ENCODE measurements around the gene CHST9.

The CHST9 gene

GRCh38 chr18:27017901-27018500, 167.1 kb downstream of the CHST9 start:
- H3K36me3 ChIP-seq (ENCODE audit: control insufficient read depth, insufficient read depth, low read length): no peaks in the 10 kb centered on the region
- no peak overlapping the region for H3K9ac ChIP-seq (ENCODE audit: low read length)
- H3K4me1 ChIP-seq (ENCODE audit: control insufficient read depth, insufficient read depth, low read length): no peaks in the 10 kb centered on the region
- H3K9me3 ChIP-seq (ENCODE audit: control insufficient read depth, low read length): no peaks in the 10 kb centered on the region
- no peaks in the 10 kb centered on the region for H3K27me3 ChIP-seq (ENCODE audit: control insufficient read depth, insufficient read depth, low read length)
- H3K4me3 ChIP-seq (ENCODE audit: low read length): no peak overlapping the region

GRCh38 chr18:27014841-27015240, 170.3 kb downstream of the CHST9 start:
- Histone ChIP-seq H3K4me3 (ENCODE audit: low read length) (no peak overlapping the region), H3K36me3 (ENCODE audit: control insufficient read depth, insufficient read depth, low read length) (no peaks in the 10 kb centered on the region), H3K9me3 (ENCODE audit: control insufficient read depth, low read length) (no peaks in the 10 kb centered on the region), H3K27me3 (ENCODE audit: control insufficient read depth, insufficient read depth, low read length) (no peaks in the 10 kb centered on the region), H3K4me1 (ENCODE audit: control insufficient read depth, insufficient read depth, low read length) (no peaks in the 10 kb centered on the region), H3K9ac (ENCODE audit: low read length) (no peak overlapping the region)

GRCh38 chr18:27010784-27011183, 174.3 kb downstream of the CHST9 start:
- H3K36me3 ChIP-seq (ENCODE audit: control insufficient read depth, insufficient read depth, low read length): no peaks in the 10 kb centered on the region
- H3K4me3 ChIP-seq (ENCODE audit: low read length): no peak overlapping the region
- no peaks in the 10 kb centered on the region for H3K4me1 ChIP-seq (ENCODE audit: control insufficient read depth, insufficient read depth, low read length)
- H3K27me3 ChIP-seq (ENCODE audit: control insufficient read depth, insufficient read depth, low read length): no peaks in the 10 kb centered on the region
- no peak overlapping the region for H3K9ac ChIP-seq (ENCODE audit: low read length)
- H3K9me3 ChIP-seq (ENCODE audit: control insufficient read depth, low read length): no peaks in the 10 kb centered on the region

- H3K9me3 ChIP-seq (ENCODE audit: control insufficient read depth, low read length): no peaks in the 10 kb centered on the region
- no peak overlapping the region for H3K4me3 ChIP-seq (ENCODE audit: low read length)
- H3K27me3 ChIP-seq (ENCODE audit: control insufficient read depth, insufficient read depth, low read length): no peaks in the 10 kb centered on the region
- H3K36me3 ChIP-seq (ENCODE audit: control insufficient read depth, insufficient read depth, low read length): no peaks in the 10 kb centered on the region
- no peaks in the 10 kb centered on the region for H3K4me1 ChIP-seq (ENCODE audit: control insufficient read depth, insufficient read depth, low read length)
- no peak overlapping the region for H3K9ac ChIP-seq (ENCODE audit: low read length)
Observed at GRCh38 chr18:27009293-27009692, 175.8 kb downstream of the CHST9 start.

GRCh38 chr18:27008575-27008974, 176.5 kb downstream of the CHST9 start:
- no peaks in the 10 kb centered on the region for H3K27me3 ChIP-seq (ENCODE audit: control insufficient read depth, insufficient read depth, low read length)
- H3K4me3 ChIP-seq (ENCODE audit: low read length): no peak overlapping the region

GRCh38 chr18:27007880-27008279, 177.2 kb downstream of the CHST9 start:
- Histone ChIP-seq H3K4me3 (ENCODE audit: low read length) (no peak overlapping the region), H3K36me3 (ENCODE audit: control insufficient read depth, insufficient read depth, low read length) (no peaks in the 10 kb centered on the region), H3K27me3 (ENCODE audit: control insufficient read depth, insufficient read depth, low read length) (no peaks in the 10 kb centered on the region), H3K9ac (ENCODE audit: low read length) (no peak overlapping the region), H3K9me3 (ENCODE audit: control insufficient read depth, low read length) (no peaks in the 10 kb centered on the region), H3K4me1 (ENCODE audit: control insufficient read depth, insufficient read depth, low read length) (no peaks in the 10 kb centered on the region)

More at GRCh38 chr18:27008575-27008974, 176.5 kb downstream of the CHST9 start:
- H3K4me1 ChIP-seq (ENCODE audit: control insufficient read depth, insufficient read depth, low read length): no peaks in the 10 kb centered on the region
- H3K36me3 ChIP-seq (ENCODE audit: control insufficient read depth, insufficient read depth, low read length): no peaks in the 10 kb centered on the region
- no peak overlapping the region for H3K9ac ChIP-seq (ENCODE audit: low read length)
- no peaks in the 10 kb centered on the region for H3K9me3 ChIP-seq (ENCODE audit: control insufficient read depth, low read length)

- Histone ChIP-seq H3K9ac (ENCODE audit: low read length) (no peak overlapping the region), H3K36me3 (ENCODE audit: control insufficient read depth, insufficient read depth, low read length) (no peaks in the 10 kb centered on the region), H3K27me3 (ENCODE audit: control insufficient read depth, insufficient read depth, low read length) (no peaks in the 10 kb centered on the region), H3K9me3 (ENCODE audit: control insufficient read depth, low read length) (no peaks in the 10 kb centered on the region), H3K4me3 (ENCODE audit: low read length) (no peak overlapping the region), H3K4me1 (ENCODE audit: control insufficient read depth, insufficient read depth, low read length) (no peaks in the 10 kb centered on the region)
Observed at GRCh38 chr18:27005589-27005988, 179.5 kb downstream of the CHST9 start.

GRCh38 chr18:27004056-27004829, 180.9 kb downstream of the CHST9 start:
- H3K36me3 ChIP-seq (ENCODE audit: control insufficient read depth, insufficient read depth, low read length): no peaks in the 10 kb centered on the region
- H3K9me3 ChIP-seq (ENCODE audit: control insufficient read depth, low read length): no peaks in the 10 kb centered on the region
- H3K9ac ChIP-seq (ENCODE audit: low read length): no peak overlapping the region

GRCh38 chr18:26999797-27000196, 185.3 kb downstream of the CHST9 start:
- H3K9ac ChIP-seq (ENCODE audit: low read length): no peak overlapping the region
- H3K36me3 ChIP-seq (ENCODE audit: control insufficient read depth, insufficient read depth, low read length): no peaks in the 10 kb centered on the region
- H3K9me3 ChIP-seq (ENCODE audit: control insufficient read depth, low read length): no peaks in the 10 kb centered on the region
- H3K27me3 ChIP-seq (ENCODE audit: control insufficient read depth, insufficient read depth, low read length): no peaks in the 10 kb centered on the region
- H3K4me1 ChIP-seq (ENCODE audit: control insufficient read depth, insufficient read depth, low read length): no peaks in the 10 kb centered on the region
- H3K4me3 ChIP-seq (ENCODE audit: low read length): no peak overlapping the region

More at GRCh38 chr18:27004056-27004829, 180.9 kb downstream of the CHST9 start:
- Histone ChIP-seq H3K27me3 (ENCODE audit: control insufficient read depth, insufficient read depth, low read length) (no peaks in the 10 kb centered on the region), H3K4me1 (ENCODE audit: control insufficient read depth, insufficient read depth, low read length) (no peaks in the 10 kb centered on the region), H3K4me3 (ENCODE audit: low read length) (no peak overlapping the region)

- Histone ChIP-seq H3K9ac (ENCODE audit: low read length) (no peak overlapping the region), H3K9me3 (ENCODE audit: control insufficient read depth, low read length) (no peaks in the 10 kb centered on the region), H3K36me3 (ENCODE audit: control insufficient read depth, insufficient read depth, low read length) (no peaks in the 10 kb centered on the region), H3K4me1 (ENCODE audit: control insufficient read depth, insufficient read depth, low read length) (no peaks in the 10 kb centered on the region), H3K4me3 (ENCODE audit: low read length) (no peak overlapping the region), H3K27me3 (ENCODE audit: control insufficient read depth, insufficient read depth, low read length) (no peaks in the 10 kb centered on the region)
Observed at GRCh38 chr18:26993568-26993967, 191.5 kb downstream of the CHST9 start.

- Histone ChIP-seq H3K9ac (ENCODE audit: low read length) (no peak overlapping the region), H3K27me3 (ENCODE audit: control insufficient read depth, insufficient read depth, low read length) (no peaks in the 10 kb centered on the region)
Observed at GRCh38 chr18:26992926-26993325, 192.2 kb downstream of the CHST9 start.

GRCh38 chr18:26989842-26990241, 195.3 kb downstream of the CHST9 start:
- Histone ChIP-seq H3K9ac (ENCODE audit: low read length) (no peak overlapping the region), H3K4me3 (ENCODE audit: low read length) (no peak overlapping the region), H3K27me3 (ENCODE audit: control insufficient read depth, insufficient read depth, low read length) (no peaks in the 10 kb centered on the region), H3K36me3 (ENCODE audit: control insufficient read depth, insufficient read depth, low read length) (no peaks in the 10 kb centered on the region), H3K9me3 (ENCODE audit: control insufficient read depth, low read length) (no peaks in the 10 kb centered on the region), H3K4me1 (ENCODE audit: control insufficient read depth, insufficient read depth, low read length) (no peaks in the 10 kb centered on the region)

More at GRCh38 chr18:26992926-26993325, 192.2 kb downstream of the CHST9 start:
- Histone ChIP-seq H3K4me1 (ENCODE audit: control insufficient read depth, insufficient read depth, low read length) (no peaks in the 10 kb centered on the region), H3K4me3 (ENCODE audit: low read length) (no peak overlapping the region), H3K9me3 (ENCODE audit: control insufficient read depth, low read length) (no peaks in the 10 kb centered on the region), H3K36me3 (ENCODE audit: control insufficient read depth, insufficient read depth, low read length) (no peaks in the 10 kb centered on the region)

Data from mucosa of stomach (tissue), 1 donor.